GM18520 (cell line): ENCODE results near the gene CLMN.
"Not testable (repeated sequence)": the region's sequence is repeated elsewhere in the genome, so short reads cannot be mapped to it uniquely, and the experiment has no call there.

ENCODE experiments used
- ATAC-seq: cut with Tn5 transposase; IDR thresholded peaks from one replicate; pipeline ENCODE4 v1.9.1; 2021; ENCODE audit not compliant: unreplicated experiment

CLMN gene

GRCh38 chr14:95197551-95197950 is 122.2 kb downstream of the CLMN start:
- no peak for ATAC-seq

- no peak for ATAC-seq
Measured at GRCh38 chr14:95196826-95197545, 122.7 kb downstream of the CLMN start.

GRCh38 chr14:95196268-95196667 is 123.4 kb downstream of the CLMN start:
- no peak for ATAC-seq

- ATAC-seq = no peak
Measured at GRCh38 chr14:95195031-95195430, 124.7 kb downstream of the CLMN start.

GRCh38 chr14:95193081-95193480 is 126.6 kb downstream of the CLMN start:
- ATAC-seq = no peak

- ATAC-seq = no peak
Measured at GRCh38 chr14:95192311-95192710, 127.4 kb downstream of the CLMN start.

- ATAC-seq = no peak
Measured at GRCh38 chr14:95191445-95192199, 128.1 kb downstream of the CLMN start.

GRCh38 chr14:95190857-95191256 is 128.9 kb downstream of the CLMN start:
- ATAC-seq = no peak

- no peak for ATAC-seq
Measured at GRCh38 chr14:95190346-95190840, 129.3 kb downstream of the CLMN start.

- no peak for ATAC-seq
Measured at GRCh38 chr14:95189367-95190132, 130.2 kb downstream of the CLMN start.

- no peak for ATAC-seq
Measured at GRCh38 chr14:95188380-95188779, 131.3 kb downstream of the CLMN start.

GRCh38 chr14:95185767-95186392 is 133.8 kb downstream of the CLMN start:
- no peak for ATAC-seq

GRCh38 chr14:95185033-95185766 is 134.5 kb downstream of the CLMN start:
- no peak for ATAC-seq

- no peak for ATAC-seq
Measured at GRCh38 chr14:95184413-95184790, 135.3 kb downstream of the CLMN start.

- no peak for ATAC-seq
Measured at GRCh38 chr14:95183532-95184412, 135.9 kb downstream of the CLMN start.

- ATAC-seq = no peak
Measured at GRCh38 chr14:95183082-95183481, 136.6 kb downstream of the CLMN start.

- ATAC-seq = no peak
Measured at GRCh38 chr14:95182379-95182778, 137.3 kb downstream of the CLMN start.

- ATAC-seq = no peak
Measured at GRCh38 chr14:95180966-95181741, 138.6 kb downstream of the CLMN start.

- ATAC-seq = not testable (repeated sequence)
Measured at GRCh38 chr14:95175670-95176069, 144.0 kb downstream of the CLMN start.
